Endothelial cell of umbilical vein (primary cell): ENCODE data around the gene EEF1AKMT2. TPM values are rescaled to one million over a fixed set of nuclear protein-coding genes. Genes with fewer than 3 reads are reported as not detected.

Experiments
- BruUV-seq: library from RNA; stranded (reverse); fragments of 400-500 nt; replicated peaks from 2 replicates; lab custom pipeline; 2021; lab: Mats Ljungman, UMichigan
- CTCF ChIA-PET: fragments of 300-600, 350-600 bp; sonication (Branson Sonifier 250); formaldehyde crosslinking; loops from one replicate; lab custom pipeline; 2021; ENCODE audit warnings: antibody characterized with exemption, inconsistent platforms; lab: Charles Lee
- POLR2A ChIA-PET: fragments of 300-600, 350-600 bp; sonication (Branson Sonifier 250); formaldehyde crosslinking; loops from one replicate; lab custom pipeline; 2021; ENCODE audit warnings: antibody characterized with exemption, inconsistent platforms; lab: Charles Lee
- DNase-seq: peaks from one replicate; pipeline ENCODE4 v3.0.0-alpha.2; 2011; ENCODE audit warnings: low read depth, low spot score
- FAIRE-seq: peaks from 2 replicates; lab custom pipeline; 2011; peaks lifted over from hg19 to GRCh38; lab: Jason Lieb, UNC
- H2AFZ ChIP-seq: 2 replicates; pipeline ENCODE4 v1.6.0; 2012; ENCODE audit warnings: low read depth, low read length, control low read depth, inconsistent platforms
- H3K27ac ChIP-seq: 2 replicates; pipeline ENCODE4 v1.5.1; 2011; ENCODE audit warnings: low read depth, mild to moderate bottlenecking, control low read depth, low read length, moderate library complexity; ENCODE audit not compliant: insufficient read depth
- H3K27me3 ChIP-seq, 2 experiments: 2 replicates each; pipeline versions ENCODE4 v1.6.0 to v1.6.1; 2011; ENCODE audit warnings: low read length in 2 of 2, mixed read lengths in 1 of 2; ENCODE audit not compliant: control insufficient read depth in 2 of 2, insufficient read depth in 2 of 2
- H3K36me3 ChIP-seq, 2 experiments: 2 replicates in 1 of 2; 3 replicates in 1 of 2; pipeline ENCODE4 v1.5.1; 2011; ENCODE audit warnings: low read length in 2 of 2, mild to moderate bottlenecking in 1 of 2, moderate library complexity in 1 of 2; ENCODE audit not compliant: control insufficient read depth in 2 of 2, insufficient read depth in 2 of 2; ENCODE audit errors: extremely low read depth in 1 of 2
- H3K4me1 ChIP-seq: 3 replicates; pipeline ENCODE4 v1.5.1; 2011; ENCODE audit warnings: mild to moderate bottlenecking, low read length; ENCODE audit not compliant: control insufficient read depth, insufficient read depth; ENCODE audit errors: extremely low read depth
- H3K4me2 ChIP-seq: 2 replicates; pipeline ENCODE4 v1.6.1; 2011; ENCODE audit warnings: low read length, control low read depth, mixed read lengths; ENCODE audit not compliant: insufficient read depth
- H3K4me3 ChIP-seq, 3 experiments: fragments of 200-600 bp in 1 of 3; sonication (generic), shearing (Covaris generic) in 1 of 3; replicated peaks in 1 of 3; 2 replicates each; pipeline ENCODE4 v1.5.1; 2011 to 2016; ENCODE audit warnings: control low read depth in 3 of 3, low read length in 3 of 3, mild to moderate bottlenecking in 2 of 3, inconsistent platforms in 1 of 3, low read depth in 1 of 3, moderate library complexity in 1 of 3; ENCODE audit not compliant: insufficient read depth in 1 of 3
- H3K79me2 ChIP-seq: 2 replicates; pipeline ENCODE4 v1.6.0; 2012; ENCODE audit warnings: low read length, inconsistent platforms; ENCODE audit not compliant: control insufficient read depth, insufficient read depth
- H3K9ac ChIP-seq: replicated peaks from 2 replicates; pipeline ENCODE3; 2011; ENCODE audit warnings: low read length, control low read depth; ENCODE audit not compliant: insufficient read depth; ENCODE audit errors: extremely low read depth
- H3K9me1 ChIP-seq: replicated peaks from 3 replicates; pipeline ENCODE4 v1.6.0; 2011; ENCODE audit warnings: mild to moderate bottlenecking, low read length; ENCODE audit not compliant: control insufficient read depth, insufficient read depth; ENCODE audit errors: extremely low read depth
- H3K9me3 ChIP-seq: replicated peaks from 2 replicates; pipeline ENCODE4 v1.5.1; 2012; ENCODE audit warnings: low read length, inconsistent platforms; ENCODE audit not compliant: control insufficient read depth, insufficient read depth
- H4K20me1 ChIP-seq: replicated peaks from 2 replicates; pipeline ENCODE3; 2011; ENCODE audit warnings: mild to moderate bottlenecking, low read length; ENCODE audit not compliant: control insufficient read depth, insufficient read depth; ENCODE audit errors: extremely low read depth
- EZH2 ChIP-seq: IDR thresholded peaks from 2 replicates; pipeline ENCODE4 v1.6.1; 2012; ENCODE audit warnings: borderline replicate concordance, low read depth, mild to moderate bottlenecking, moderate library complexity, low read length, inconsistent platforms; ENCODE audit not compliant: severe bottlenecking
- FOS ChIP-seq: IDR thresholded peaks from 2 replicates; pipeline ENCODE4 v1.6.1; 2011; ENCODE audit warnings: mild to moderate bottlenecking, low read length, moderate library complexity, borderline replicate concordance; ENCODE audit not compliant: insufficient read depth
- GATA2 ChIP-seq: IDR thresholded peaks from 2 replicates; pipeline ENCODE4 v1.7.0; 2011; ENCODE audit warnings: low read depth, mild to moderate bottlenecking, moderate library complexity, mixed read lengths, low read length; ENCODE audit not compliant: insufficient read length, insufficient read depth
- JUN ChIP-seq: IDR thresholded peaks from 2 replicates; pipeline ENCODE4 v1.6.1; 2011; ENCODE audit warnings: borderline replicate concordance, low read depth; ENCODE audit not compliant: insufficient read length, insufficient read depth
- MYC ChIP-seq: IDR thresholded peaks from one replicate; pipeline ENCODE4 v1.6.1; 2011; ENCODE audit warnings: mild to moderate bottlenecking, low read depth, low read length
- POLR2A ChIP-seq: IDR thresholded peaks from 2 replicates; pipeline ENCODE4 v1.6.1; 2012; ENCODE audit warnings: low read depth, mild to moderate bottlenecking, control low read depth, low read length
- POLR2AphosphoS5 ChIP-seq: IDR thresholded peaks from 2 replicates; pipeline ENCODE4 v1.6.1; 2012; ENCODE audit warnings: low read depth, mild to moderate bottlenecking, control low read depth, low read length, moderate library complexity; ENCODE audit not compliant: insufficient read depth
- dilution Hi-C: fragments of 300-500 bp; cut with MboI; formaldehyde crosslinking; loops from one replicate; pipeline ENCODE4 v1.15.0; 2019; ENCODE audit warnings: low sequenced_read_pairs; ENCODE audit not compliant: extremely low pct_ligation_motif_present
- intact Hi-C: fragments of 100-400 bp; cut with micrococcal nuclease; formaldehyde crosslinking; loops from one replicate; pipeline ENCODE4 v1.10.0; 2022
- polyA plus RNA-seq, 4 experiments: library from polyadenylated mRNA; depleted of rRNA in 3 of 4; stranded (reverse) in 3 of 4; unstranded in 1 of 4; fragments of >200 nt; gene quantifications; 2 replicates each; pipeline versions ENCODE4 v1.2.1 to v1.2.3, GENCODE V29; 2011 to 2012; ENCODE audit warnings: missing spikeins in 1 of 4
- total RNA-seq: library from RNA; stranded (reverse); gene quantifications from 2 replicates; pipeline ENCODE4 v1.2.3, GENCODE V29; 2021
- TF ChIP-seq, protein P1 (sequence below): IDR thresholded peaks from 2 replicates; pipeline ENCODE4 v1.6.1; 2011; ENCODE audit not compliant: insufficient read depth, insufficient read length
- TF ChIP-seq, protein P2 (sequence below), 2 donors: IDR thresholded peaks; 1 replicate in 1 of 2; 2 replicates in 1 of 2; pipeline ENCODE4 v1.5.1; 2011; ENCODE audit warnings: low read length in 2 of 2, mild to moderate bottlenecking in 2 of 2, moderate library complexity in 2 of 2, control low read depth in 1 of 2, inconsistent platforms in 1 of 2, low read depth in 1 of 2; ENCODE audit not compliant: insufficient read depth in 1 of 2; ENCODE audit errors: extremely low read depth in 1 of 2

The EEF1AKMT2 gene
- total and polyA plus RNA-seq, 2 donors (not counting 3 experiments of a cell fraction or from before 2014, with no cell fraction given): 8.5 to 21.3 TPM

DNA sequence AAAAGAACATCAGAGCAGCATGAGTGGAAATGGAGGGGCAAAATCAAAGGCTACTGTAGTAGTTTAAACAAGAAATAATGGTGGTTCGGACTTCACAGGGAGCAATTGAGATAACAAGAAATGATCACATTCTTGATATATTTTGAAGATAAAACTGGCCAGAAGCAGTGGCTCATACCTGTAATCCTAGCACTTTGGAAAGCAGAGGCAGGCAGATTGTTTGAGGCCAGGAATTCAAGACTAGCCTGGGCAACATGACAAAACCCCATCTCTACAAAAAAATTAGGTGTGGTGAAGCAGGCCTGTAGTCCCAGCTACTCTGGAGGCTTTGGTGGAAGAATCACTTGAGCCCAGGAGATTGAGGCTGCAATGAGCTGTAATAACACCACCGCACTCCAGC, 22.9 kb downstream of the EEF1AKMT2 start:
- H2AFZ ChIP-seq: no peak overlapping the region
- H3K9me1 ChIP-seq: no peaks in the 10 kb centered on the region
- H3K4me2 ChIP-seq: no peak overlapping the region
- intact Hi-C loops (no loop called here), dilution Hi-C loops (no loop called here)
- no peaks in the 10 kb centered on the region for H4K20me1 ChIP-seq
- H3K36me3 ChIP-seq: peaks cover 0 to 2% of the 10 kb centered on the region in 2 experiments
- H3K4me3 ChIP-seq: no peak overlapping the region
- H3K9ac ChIP-seq: no peak overlapping the region
- BruUV-seq: no TSS peak
- no peak for FAIRE-seq
- no peaks in the 10 kb centered on the region for H3K9me3 ChIP-seq
- H3K27me3 ChIP-seq: no peaks in the 10 kb centered on the region
- H3K4me1 ChIP-seq: peaks cover 6% of the 10 kb centered on the region
- ChIA-PET CTCF (no interaction called here), POLR2A (no interaction called here)
- H3K79me2 ChIP-seq: no peaks in the 10 kb centered on the region
- DNase-seq: no peak
- H3K27ac ChIP-seq: no peak overlapping the region
- TF ChIP-seq, protein P1, sequence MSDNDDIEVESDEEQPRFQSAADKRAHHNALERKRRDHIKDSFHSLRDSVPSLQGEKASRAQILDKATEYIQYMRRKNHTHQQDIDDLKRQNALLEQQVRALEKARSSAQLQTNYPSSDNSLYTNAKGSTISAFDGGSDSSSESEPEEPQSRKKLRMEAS: no peak
- TF ChIP-seq MYC: no peak

DNA sequence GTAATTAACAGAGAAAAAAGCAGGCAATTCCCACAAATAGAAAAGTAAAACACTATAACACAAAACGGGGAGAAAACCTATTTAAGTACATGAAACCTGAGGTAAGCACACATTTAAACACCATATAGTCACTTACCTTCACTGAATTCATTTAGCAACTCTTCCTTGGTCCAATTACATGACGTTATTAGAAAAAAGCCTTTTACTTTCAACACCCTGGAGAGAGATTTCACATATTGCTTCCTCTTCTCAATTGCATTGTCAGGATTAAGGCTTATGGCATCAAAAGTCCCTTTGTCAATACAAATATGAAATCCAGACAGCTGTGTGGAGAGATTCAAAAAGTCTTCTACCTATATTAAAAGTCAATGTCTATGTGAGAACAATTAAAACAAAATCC, 26.4 kb downstream of the EEF1AKMT2 start:
- Histone ChIP-seq H3K9me3 (no peaks in the 10 kb centered on the region), H3K79me2 (no peaks in the 10 kb centered on the region), H4K20me1 (no peaks in the 10 kb centered on the region), H3K9me1 (no peaks in the 10 kb centered on the region), H3K4me3 (no peak overlapping the region), H3K4me1 (peaks cover 10% of the 10 kb centered on the region), H2AFZ (no peak overlapping the region), H3K9ac (no peak overlapping the region), H3K27ac (no peak overlapping the region), H3K36me3 (peaks cover 0 to 5% of the 10 kb centered on the region in 2 experiments), H3K27me3 (no peaks in the 10 kb centered on the region), H3K4me2 (no peak overlapping the region)
- no TSS peak for BruUV-seq
- FAIRE-seq (no peak), DNase-seq (no peak)
- ChIA-PET POLR2A (no interaction called here), CTCF (interaction anchor here (0.7 to 2.8 kb wide), 8 partner anchors 9 to 225 kb away, joined by 3 to 16 read pairs (median 6); no protein-coding TSS in a partner anchor)
- intact Hi-C loops (no loop called here), dilution Hi-C loops (no loop called here)
- TF ChIP-seq EZH2 (no peak), POLR2AphosphoS5 (no peak), POLR2A (no peak), MYC (no peak), GATA2 (no peak), JUN (no peak), FOS (no peak)
- TF ChIP-seq, protein P2, sequence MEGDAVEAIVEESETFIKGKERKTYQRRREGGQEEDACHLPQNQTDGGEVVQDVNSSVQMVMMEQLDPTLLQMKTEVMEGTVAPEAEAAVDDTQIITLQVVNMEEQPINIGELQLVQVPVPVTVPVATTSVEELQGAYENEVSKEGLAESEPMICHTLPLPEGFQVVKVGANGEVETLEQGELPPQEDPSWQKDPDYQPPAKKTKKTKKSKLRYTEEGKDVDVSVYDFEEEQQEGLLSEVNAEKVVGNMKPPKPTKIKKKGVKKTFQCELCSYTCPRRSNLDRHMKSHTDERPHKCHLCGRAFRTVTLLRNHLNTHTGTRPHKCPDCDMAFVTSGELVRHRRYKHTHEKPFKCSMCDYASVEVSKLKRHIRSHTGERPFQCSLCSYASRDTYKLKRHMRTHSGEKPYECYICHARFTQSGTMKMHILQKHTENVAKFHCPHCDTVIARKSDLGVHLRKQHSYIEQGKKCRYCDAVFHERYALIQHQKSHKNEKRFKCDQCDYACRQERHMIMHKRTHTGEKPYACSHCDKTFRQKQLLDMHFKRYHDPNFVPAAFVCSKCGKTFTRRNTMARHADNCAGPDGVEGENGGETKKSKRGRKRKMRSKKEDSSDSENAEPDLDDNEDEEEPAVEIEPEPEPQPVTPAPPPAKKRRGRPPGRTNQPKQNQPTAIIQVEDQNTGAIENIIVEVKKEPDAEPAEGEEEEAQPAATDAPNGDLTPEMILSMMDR (IDR thresholded peaks at IDR 0.05; ENCODE audit: extremely low read depth in 1 of 2, insufficient read depth in 1 of 2, low read depth in 1 of 2, low read length in 2 of 2): no peak
- TF ChIP-seq, protein P1: no peak
